NCI-H1436 (cell line): ENCODE measurements around the gene LRRC19.

Experiments
- DNase-seq: peaks from one replicate; lab custom pipeline; 2025; lab: John Stamatoyannopoulos, UW

The LRRC19 gene, protein sequence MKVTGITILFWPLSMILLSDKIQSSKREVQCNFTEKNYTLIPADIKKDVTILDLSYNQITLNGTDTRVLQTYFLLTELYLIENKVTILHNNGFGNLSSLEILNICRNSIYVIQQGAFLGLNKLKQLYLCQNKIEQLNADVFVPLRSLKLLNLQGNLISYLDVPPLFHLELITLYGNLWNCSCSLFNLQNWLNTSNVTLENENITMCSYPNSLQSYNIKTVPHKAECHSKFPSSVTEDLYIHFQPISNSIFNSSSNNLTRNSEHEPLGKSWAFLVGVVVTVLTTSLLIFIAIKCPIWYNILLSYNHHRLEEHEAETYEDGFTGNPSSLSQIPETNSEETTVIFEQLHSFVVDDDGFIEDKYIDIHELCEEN

DNA sequence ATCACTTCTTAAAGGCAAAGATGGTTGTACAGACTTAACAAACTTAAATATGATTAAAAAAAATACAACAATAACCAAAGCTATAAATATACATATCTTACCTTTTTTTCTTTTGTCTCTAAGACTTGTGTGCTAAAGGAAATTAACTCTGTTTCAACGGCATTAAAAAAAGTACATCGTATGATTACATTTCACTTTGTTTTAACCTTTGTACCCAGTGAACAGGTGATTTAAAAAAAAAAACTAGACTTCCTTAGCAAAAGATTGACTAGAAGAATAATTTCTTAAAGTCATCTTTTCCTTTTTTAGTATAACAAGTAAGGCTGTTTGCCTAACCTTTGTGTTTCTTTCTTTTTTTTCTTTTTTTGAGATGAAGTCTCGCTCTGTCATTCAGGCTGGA, at the start of gene LRRC19:
TSS of gene LRRC19 (minus strand) at position 182 of the 400 bp plus-strand sequence. CDS start 5,978 bp downstream, outside the sequence.
- DNase-seq = no peak

DNA sequence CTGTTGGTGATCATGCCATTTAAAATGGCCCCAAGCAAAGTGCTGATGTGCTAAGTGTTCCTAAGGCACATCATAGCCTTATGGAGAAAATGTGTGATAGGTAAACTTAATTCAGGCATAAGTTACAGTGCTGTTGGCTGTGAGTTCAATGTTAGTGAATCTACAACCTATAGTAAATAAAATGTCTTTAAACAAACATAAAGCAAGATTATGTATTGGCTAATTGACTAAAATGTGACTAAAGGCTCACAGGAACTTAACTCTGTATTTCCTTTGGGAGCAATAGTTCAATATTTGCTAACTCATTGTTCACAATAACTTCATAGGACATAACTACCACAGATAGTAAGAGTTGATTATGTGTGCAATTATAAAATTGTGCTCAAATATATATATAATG, 49.4 kb upstream of the LRRC19 start:
- no peak for DNase-seq

DNA sequence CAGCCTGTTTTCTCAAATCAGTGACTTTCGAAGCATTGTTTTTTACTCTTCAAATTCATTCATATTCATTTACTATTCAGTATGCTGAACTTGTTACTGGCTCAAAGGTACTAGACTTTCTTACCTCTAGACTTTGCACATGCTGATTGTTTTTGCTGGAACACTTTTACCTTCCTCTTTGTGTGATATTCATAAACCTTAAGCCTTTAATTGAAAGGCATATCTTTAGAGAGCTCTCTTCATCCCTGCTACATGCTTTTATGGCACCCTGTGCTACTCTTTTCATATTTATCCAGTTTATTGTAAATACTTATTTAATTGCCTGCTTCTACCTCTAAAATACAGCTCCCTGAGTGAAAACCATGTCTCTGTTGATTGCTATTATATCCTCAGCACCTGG, 48.7 kb upstream of the LRRC19 start:
- DNase-seq = peak; percentile 21

DNA sequence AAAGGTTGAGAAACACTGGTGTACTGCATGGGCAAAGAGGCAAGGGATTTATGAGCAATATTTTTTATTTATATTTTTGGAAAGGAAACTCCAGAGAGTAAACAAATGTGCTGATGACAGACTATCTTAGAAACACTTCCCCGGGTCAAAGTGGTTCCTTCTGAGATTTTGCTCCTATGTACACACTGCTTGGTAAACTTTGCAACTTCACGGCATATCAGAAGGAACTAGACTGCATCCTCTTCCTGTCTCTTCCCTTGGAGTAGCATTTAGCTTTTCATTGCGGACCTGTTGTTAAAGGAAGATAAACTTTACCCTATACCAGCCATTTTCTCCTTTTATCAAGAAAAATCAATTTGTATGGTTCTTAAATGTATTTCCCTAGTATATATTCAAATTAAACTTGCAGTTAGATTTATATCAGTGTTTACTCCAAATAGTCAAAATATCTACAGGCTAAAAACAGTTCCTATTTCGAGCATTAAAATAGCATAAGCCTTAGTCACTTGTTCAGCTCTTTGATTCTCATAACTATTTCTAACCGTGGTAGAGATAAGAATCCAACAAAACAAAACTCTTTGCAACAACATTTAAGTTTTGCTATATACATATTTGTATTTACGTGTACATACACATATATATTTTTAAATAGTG, 48.0 kb upstream of the LRRC19 start:
- DNase-seq = no peak

DNA sequence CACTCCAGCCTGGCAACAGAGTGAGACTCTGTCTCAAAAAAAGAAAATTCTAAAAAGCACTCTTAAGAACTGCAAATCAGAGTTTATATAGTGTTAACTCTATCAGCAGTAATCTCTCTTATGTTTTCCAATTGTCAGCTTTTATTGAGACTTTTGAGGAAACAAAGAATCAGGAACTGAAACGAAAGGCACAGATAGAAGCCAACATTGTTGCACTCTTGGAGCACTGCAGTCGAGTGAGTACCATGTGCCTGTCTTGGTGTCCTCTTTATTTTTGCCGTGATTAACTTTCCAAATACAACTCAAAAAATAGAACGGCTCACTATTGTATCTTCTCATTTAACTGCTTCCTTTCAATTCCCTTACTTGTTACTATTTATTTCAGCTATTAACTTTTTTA, 41.7 kb upstream of the LRRC19 start:
- no peak for DNase-seq

DNA sequence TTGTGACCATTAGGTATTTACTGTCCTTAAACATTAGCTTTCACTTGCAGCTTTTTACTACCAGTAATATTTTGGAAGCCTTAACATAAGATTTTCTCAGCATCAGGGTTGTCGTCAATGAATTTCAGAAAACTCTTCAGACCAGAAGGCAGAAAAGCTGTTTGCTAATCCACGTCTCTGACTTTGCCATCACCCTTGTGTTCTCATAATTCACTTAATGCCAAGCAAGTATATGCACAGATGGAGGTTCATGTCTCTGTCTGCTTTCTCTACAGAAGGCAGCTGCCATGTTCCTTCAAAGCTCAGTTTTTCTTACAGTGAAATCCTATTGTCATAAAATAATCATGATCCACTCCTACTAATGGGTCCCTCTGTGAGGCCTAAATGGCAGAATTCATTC, 37.7 kb upstream of the LRRC19 start:
- DNase-seq = no peak

DNA sequence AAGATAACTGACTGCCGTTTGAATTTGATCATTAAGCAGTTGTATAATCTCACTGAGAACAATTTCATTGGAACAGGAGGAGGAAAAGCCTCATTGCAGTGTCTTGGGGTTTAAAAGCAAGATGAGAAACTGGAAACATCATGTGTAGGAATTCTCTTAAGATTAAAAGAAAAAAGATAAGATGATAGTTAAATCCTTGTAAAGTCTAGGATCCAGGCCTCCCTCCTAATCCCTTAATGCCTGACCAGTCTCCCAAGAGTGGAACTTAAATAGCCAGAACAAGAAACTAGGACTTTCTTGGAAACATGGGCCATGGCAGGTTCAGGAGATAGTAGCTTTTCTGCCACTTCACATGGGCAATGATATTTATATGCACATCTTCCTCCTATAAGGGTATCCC, 37.0 kb upstream of the LRRC19 start:
- no peak for DNase-seq

DNA sequence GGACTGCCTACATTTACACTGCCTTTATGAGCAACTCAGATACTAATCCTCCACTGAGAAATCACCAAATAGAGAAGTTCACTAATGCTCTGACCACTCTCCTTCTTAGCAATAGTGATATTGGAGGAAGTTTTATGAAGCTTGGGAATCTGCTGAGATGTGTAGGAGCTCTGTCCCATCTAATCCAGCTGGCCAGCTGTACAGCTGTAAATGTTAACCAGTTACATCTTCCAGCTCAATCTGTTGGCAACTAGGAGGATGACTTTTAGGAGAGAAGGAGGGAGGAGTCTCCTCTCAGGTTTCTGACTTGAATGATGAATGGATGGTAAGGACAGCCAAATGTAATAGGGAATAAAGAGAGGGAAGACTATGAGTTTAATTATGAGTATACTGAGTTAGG, 36.3 kb upstream of the LRRC19 start:
- no peak for DNase-seq

DNA sequence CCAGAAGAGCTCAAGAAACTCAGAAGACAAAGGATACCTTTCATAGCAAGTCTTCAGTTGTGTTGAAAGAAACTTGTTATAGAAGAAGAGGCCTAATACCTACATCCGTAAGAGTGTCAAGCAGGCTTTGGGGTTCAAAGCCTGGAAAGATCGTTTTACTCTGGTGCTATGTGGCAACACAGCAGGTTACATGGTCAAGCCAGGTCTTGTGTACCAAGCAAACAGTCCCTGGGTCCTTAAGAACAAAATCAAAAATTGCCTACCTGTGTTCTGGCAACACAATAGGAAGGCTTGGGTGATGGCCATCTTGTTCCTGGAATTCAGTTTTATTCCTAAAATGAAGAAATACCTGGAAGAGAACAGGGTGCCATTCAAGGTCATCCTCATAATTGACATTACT, 32.0 kb upstream of the LRRC19 start:
- DNase-seq = no peak

DNA sequence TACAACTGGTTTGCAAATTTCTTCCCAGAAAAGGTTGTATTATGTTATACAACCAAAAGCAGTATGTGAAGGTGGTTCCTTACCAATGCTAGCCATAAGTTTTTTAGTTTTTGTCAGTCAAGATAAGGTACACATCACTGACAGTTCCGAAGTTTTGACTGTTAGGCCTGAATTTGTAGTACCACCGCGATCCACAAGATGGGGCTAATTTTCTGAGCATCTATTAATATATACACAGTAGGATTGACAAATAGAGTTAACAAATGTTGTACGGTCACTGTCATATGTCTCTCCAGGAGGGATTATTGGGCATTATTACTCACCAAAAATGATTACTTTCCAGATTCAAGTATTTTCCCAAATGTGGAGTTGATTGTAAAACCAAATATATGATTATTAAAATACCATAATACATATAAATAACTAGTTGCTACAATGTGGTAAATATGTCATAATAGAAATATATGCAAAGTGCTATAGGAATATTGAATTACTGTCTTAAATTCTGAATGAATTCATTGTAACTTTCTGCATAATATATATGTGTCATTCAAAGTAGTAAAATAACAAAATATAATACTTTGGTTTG, 28.4 kb upstream of the LRRC19 start:
- DNase-seq = peak; percentile 35

DNA sequence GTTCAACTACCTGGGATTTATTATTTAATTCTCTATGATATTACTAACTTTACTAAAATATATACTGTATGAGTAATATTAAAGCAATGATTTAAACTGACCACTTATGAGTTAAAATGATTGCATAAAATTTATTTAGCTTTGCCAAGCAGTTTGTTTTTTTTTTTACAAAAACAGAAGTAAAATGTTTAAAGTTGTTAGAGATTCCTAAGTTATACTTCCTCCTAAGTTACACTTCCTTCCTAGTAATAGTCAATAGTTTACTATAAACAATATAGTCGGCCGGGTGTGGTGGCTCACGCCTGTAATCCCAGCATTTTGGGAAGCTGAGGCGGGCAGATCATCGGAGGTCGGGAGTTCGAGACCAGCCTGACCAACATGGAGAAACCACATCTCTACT, 23.7 kb upstream of the LRRC19 start:
- no peak for DNase-seq

DNA sequence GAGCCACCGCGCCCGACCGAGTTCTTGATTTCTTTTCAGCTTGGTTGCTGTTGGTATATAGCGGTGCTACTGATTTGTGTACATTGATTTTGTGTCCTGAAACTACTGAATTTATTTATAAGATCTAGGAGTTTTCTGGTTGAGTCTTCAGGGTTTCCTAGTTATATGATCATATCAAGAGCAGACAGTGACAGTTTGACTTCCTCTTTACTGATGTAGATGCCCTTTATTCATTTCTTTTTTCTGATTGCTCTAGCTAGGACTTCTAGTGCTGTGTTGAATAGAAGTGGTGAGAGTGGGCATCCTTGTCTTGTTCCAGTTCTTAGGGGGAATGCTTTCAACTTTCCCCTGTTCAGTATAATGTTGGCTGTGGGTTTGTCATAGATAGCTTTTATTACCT, 17.4 kb upstream of the LRRC19 start:
- no peak for DNase-seq

DNA sequence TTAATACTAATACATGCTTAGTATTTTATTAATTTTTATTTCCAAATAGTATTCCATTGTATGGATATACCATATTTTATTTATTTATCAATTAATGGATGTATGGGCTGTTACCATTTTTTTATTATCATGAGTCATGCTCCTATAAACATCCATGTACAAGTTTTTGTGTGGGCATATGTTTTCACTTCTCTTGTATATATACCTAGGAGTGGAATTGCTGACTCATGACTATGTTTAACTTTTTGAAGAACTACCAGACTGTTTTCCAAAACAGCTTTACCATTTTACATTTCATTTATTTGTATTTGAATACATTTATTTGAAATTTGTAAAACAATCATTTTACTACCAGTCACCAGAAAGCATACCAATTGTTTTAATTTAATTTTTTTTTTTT, 14.1 kb upstream of the LRRC19 start:
- no peak for DNase-seq

DNA sequence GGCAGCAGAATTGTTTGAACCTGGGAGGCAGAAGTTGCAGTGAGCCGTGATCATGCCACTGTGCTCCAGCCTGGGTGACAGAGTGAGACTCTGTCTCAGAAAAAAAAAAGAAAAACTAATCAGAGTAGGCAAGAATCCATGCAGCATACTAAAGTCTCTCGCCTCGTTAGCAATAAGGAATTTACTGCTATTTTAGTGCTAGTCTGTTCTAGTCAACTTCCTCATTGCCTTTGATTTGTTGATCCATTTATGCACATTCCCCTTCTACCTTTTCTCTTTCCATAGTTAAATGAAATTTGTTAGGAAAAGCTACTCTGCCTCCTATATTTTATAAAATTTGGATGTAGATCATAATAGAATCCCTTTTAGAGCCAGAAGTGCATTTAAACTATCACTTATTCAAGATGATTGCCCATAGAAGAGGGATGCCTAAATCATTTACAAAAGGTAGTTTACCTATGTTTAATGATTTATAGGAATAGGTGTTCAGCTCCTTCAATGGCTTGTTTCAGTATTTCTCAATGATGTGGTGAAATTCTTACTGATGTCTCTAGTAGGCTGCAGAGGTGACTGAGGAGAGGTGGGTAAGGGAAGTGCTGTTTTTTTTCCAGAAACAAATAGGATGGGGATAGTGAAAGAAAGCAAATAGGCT, 1.9 kb downstream of the LRRC19 start:
- no peak for DNase-seq

DNA sequence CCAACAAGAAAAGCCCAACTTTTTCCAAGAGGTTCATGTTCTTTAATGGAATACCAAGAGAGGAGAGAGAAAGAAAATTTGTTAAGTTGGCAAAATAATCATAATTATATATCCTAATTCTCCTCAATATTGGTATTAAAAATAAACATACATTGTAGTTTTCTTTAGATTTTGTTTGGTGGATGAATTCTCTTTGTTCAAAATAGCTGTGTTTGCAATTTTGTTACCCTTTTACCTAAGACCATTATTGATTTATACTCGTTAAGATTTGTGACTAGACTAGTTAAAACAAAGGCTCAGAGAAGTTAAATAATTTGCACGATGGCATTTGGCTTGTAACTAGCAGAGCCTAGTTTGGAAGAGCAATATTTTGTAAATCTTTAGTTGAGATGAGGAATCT, 9.7 kb downstream of the LRRC19 start:
- DNase-seq = no peak

DNA sequence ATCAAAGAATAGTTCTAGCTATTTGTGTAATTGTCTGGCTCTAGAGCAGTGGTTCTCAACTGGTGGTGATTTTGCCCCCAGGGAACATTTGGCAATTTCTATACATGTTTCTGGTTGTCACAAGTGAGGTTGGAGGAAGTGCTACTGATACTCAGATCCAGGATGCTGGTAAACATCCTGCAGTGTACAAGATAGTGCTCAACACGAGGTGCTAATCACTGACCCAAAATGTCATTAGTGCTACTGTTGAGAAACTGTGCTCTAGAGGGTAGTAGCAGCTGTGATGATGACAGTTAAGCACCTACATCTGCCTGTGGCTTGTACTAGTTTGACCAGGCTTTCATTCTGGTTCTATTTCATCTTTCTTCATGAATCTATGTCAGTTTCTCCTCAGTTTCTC, 22.1 kb downstream of the LRRC19 start:
- no peak for DNase-seq

DNA sequence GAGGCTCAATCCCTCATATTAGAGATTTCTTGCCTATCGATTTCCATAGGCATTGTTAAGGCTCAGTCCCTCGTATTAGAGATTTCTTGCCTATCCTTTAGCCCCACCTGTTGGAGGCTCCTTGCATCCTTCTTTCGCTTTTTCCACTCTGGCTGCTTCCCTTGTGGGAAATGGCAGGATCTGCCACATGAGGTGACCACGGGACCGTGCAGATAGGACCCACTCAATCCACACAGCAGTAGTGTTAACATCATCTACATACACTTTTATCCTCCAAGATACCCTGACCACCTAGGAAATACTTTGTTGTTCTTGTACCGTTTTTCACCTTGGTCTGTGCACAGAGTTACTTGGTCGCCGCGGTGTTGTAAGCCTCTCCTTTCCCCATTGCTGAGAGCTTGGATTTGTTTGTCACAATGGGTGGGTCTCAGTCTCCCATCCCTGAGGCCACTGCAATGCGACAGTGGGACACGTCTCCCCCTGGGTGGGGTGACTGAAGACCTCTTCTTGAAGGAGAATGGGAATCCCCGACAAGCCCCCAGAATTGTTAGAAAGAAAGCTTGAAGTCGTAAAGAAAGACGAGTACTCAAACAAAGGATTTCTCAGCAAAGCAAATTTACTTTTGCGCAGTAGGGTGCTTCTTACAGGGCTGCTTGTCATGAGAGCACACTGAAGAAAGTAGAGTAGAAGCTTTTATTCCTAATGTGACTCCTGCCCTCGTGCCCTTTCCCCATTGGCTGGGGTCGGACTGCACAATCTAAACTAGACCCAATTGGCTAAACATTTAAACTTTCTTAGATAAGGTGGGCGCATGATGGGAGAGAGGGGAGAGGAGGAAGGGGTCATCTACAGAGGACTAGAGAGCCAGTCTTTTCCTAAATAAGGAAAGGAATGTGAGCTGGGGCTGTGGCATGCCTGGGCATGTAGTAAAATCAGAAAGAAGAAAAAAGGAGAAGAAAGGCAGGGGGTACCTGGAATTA, 29.5 kb downstream of the LRRC19 start:
- no peak for DNase-seq

DNA sequence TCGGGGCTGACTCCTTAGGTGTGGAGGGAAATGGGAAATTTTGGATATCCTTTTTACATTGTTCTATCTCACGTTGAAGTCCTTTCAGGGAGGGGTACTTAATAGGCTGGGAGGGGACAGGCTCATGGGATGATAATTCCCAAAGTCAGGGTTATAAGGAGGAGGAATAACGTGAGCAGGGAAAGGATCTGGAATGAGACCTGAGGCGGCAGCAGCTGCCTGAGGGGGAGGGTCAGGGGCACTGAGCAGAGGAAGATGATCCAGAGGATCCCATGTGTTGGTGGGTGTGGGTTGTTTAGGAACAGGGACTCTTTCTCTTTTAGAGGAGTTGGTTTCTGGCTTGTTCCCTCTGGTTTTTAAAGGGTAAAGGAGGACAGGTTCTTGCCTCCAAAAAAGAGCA, 30.5 kb downstream of the LRRC19 start:
- DNase-seq = no peak

DNA sequence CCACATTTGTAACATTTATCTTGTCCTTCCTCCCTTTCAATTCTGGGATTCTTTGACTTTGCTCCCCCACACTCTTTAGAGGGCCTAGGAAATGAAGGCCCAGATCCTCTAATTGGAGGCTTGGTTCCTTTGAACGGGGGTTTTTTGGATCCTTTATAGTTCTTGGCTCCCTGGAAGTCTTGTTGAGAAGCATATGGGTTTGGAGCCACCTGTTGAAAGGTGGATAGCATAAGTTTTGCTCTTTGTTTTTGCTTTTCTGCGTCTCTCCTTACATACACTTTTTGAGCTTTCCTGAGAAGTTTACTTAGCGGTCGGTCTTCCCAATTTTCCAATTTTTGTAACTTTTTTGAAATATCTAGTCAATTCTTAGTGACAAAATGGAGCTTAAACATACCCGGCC, 31.5 kb downstream of the LRRC19 start:
- DNase-seq = no peak

DNA sequence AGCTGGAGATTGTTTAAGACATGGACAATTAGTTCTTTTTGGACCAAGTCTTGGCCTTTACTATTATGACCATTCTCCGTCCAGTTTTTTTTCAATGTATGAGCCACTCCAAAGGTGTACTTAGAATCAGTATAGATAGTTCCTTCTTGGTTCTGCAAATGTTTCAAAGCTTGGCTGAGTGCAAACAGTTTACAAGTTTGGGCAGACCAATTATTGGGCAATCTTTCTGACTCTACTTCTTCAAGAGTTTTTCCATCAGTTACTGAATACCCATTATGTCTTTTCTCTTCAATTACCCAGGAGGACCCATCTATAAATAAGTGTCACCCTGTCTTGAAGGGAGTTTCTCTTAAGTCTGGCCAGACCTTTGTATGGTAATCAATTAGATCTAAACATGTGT, 33.8 kb downstream of the LRRC19 start:
- no peak for DNase-seq

DNA sequence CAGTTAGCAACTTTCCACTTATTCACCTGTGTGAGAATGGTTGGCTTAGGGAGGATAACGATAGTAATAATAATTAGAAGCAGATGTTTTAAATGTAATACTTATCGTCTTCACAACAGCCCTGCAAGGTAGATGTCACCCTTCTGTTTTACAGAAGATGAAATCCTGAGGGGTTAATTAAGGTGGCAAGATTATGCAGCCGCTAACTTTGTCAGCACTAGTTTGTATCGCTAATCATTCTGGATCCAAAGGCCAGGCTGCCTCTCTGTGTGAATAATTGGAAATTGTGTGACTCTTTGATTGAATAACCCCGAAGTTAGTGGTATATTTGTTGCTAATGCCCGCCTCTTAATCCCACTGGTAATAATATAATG, 48.6 kb downstream of the LRRC19 start:
- DNase-seq = no peak
